GM20000 (cell line): ENCODE measurements around the gene HIPK2.

Experiments used
- DNase-seq: peaks from one replicate; pipeline ENCODE4 v3.0.0; 2012; ENCODE audit warnings: low spot score
- TF ChIP-seq, protein P1 (sequence below): IDR thresholded peaks from 2 replicates; pipeline ENCODE4 v1.5.1; 2012; ENCODE audit warnings: mild to moderate bottlenecking, control low read depth; ENCODE audit errors: extremely low read depth, missing control alignments

Gene HIPK2

DNA sequence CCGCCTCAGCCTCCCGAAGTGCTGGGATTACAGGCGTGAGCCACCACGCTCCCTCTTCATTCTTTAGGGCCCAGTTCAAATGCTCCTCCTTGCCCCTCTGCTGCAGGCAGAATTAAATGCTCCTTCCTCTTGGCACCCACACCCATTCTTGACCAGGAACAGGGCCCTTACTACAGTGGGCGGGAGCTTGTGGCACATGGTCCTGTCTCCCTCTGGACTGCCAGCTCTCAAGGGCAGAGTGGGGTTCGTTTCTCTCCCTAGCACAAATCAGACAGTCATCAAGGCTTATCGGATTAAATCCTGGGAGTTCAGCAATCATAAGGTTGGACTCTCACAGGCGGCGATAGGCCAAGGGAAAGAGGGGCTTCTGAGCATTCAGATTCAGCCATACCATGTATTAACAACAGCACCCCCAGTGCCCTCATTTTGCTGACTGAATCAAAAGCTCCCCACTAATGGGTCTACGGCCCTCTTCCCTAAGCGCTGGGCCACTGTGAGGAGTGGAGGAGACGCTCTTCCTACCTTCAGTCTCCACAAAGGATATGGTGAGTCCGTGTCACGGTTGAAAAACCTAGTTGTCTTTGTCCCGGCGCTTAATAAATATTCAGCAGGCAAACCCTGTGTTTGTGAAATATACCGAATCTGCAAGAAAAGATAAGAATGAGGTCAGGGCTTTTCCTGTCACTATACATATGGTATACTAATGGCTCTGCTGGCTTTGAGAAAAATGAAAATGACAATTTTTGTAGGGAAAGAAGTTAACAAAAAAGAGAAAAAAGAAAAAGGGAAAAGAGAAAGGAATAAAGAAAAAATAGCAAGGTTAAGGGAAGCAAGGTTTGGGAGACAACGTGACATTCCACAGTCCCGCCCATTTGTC lies 146.9 kb downstream of the HIPK2 start:
- TF ChIP-seq, protein P1, sequence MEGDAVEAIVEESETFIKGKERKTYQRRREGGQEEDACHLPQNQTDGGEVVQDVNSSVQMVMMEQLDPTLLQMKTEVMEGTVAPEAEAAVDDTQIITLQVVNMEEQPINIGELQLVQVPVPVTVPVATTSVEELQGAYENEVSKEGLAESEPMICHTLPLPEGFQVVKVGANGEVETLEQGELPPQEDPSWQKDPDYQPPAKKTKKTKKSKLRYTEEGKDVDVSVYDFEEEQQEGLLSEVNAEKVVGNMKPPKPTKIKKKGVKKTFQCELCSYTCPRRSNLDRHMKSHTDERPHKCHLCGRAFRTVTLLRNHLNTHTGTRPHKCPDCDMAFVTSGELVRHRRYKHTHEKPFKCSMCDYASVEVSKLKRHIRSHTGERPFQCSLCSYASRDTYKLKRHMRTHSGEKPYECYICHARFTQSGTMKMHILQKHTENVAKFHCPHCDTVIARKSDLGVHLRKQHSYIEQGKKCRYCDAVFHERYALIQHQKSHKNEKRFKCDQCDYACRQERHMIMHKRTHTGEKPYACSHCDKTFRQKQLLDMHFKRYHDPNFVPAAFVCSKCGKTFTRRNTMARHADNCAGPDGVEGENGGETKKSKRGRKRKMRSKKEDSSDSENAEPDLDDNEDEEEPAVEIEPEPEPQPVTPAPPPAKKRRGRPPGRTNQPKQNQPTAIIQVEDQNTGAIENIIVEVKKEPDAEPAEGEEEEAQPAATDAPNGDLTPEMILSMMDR = no peak
- no peak for DNase-seq

GRCh38 chr7:139629392-139630082 lies 148.3 kb downstream of the HIPK2 start:
- TF ChIP-seq, protein P1 = no peak
- no peak for DNase-seq

DNA sequence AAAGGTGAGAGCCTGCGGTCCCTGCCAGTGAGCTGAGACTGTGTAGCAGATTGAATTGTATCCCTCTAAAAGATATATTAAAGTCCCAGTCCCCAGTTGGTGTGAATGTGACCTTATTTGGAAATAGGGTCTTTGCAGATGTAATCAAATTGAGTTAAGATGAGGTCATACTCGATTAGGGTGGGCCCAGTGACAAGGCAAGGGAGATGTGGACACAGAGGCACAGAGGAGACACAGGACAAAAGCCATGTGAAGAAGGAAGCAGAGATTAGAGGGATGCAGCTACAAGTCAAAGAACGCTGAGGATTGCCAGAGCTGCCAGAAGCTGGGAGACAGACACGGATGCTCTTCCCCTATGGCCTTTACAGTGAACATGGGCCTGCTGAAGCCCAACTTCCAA lies 150.0 kb downstream of the HIPK2 start:
- TF ChIP-seq, protein P1 = no peak
- no peak for DNase-seq

- DNase-seq = no peak
Measured at GRCh38 chr7:139626817-139627216, 151.0 kb downstream of the HIPK2 start.

GRCh38 chr7:139623518-139623917 lies 154.3 kb downstream of the HIPK2 start:
- DNase-seq = no peak
- TF ChIP-seq, protein P1 = no peak

More at GRCh38 chr7:139626817-139627216, 151.0 kb downstream of the HIPK2 start:
- TF ChIP-seq, protein P1 = no peak

GRCh38 chr7:139620676-139621344 lies 157.0 kb downstream of the HIPK2 start:
- peak; percentile 52 for DNase-seq
- TF ChIP-seq, protein P1 = peak; percentile 61

DNA sequence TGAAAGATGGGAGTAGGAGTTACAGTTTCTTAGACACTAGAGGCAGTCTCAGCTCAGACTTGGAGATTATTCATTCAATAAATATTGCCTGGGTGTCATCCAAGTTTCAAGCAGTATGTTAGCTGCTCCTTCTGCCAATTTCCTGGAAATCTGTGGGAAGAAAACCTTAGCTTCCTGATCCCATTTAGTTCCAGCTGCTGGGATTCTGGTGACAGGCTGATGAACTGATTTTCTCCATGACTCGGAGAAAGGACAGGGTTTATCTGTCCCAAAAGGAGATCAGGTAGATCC lies 158.5 kb downstream of the HIPK2 start:
- TF ChIP-seq, protein P1 = no peak

More for the DNA sequence above, 158.5 kb downstream of the HIPK2 start:
- DNase-seq = no peak
